ENCODE results near the gene TAT.

GRCh38 chr16:71572497-71573116 lies 4.3 kb downstream of the TAT start:
- TF ChIP-seq MXI1 (IDR thresholded peaks at IDR 0.05; ENCODE audit: low read depth, low read length) (no peak), CTCF (IDR thresholded peaks at IDR 0.05) (no peak), CHD2 (IDR thresholded peaks at IDR 0.05; ENCODE audit: low read length, partially characterized antibody) (no peak), RFX5 (IDR thresholded peaks at IDR 0.05; ENCODE audit: low read length) (no peak), RAD21 (IDR thresholded peaks at IDR 0.05; ENCODE audit: low read length) (no peak), MAX (IDR thresholded peaks at IDR 0.05; ENCODE audit: low read depth) (no peak), EP300 (IDR thresholded peaks at IDR 0.05; ENCODE audit: borderline replicate concordance in 1 of 2, low read depth in 1 of 2, low read length in 1 of 2) (no peak), REST (IDR thresholded peaks at IDR 0.05; ENCODE audit: low read depth, low read length) (no peak), TAF1 (IDR thresholded peaks at IDR 0.05; ENCODE audit: borderline replicate concordance, low read depth, low read length) (no peak), EZH2phosphoT487 (IDR thresholded peaks at IDR 0.05; ENCODE audit: borderline replicate concordance, low read depth) (no peak)
